Prostate gland (tissue), 2 donors: ENCODE measurements around the gene EIF3F. TPM values are rescaled to one million over a fixed set of nuclear protein-coding genes. Genes with fewer than 3 reads are reported as not detected.
A peak's percentile ranks its signal among the peaks of the same experiment; 100 is the strongest.

ENCODE experiments used
- DNase-seq: peaks from one replicate; pipeline ENCODE4 v3.0.0-alpha.2; 2019; ENCODE audit warnings: low spot score
- H3K27ac ChIP-seq, 2 donors: fragments of 200-600 bp; sonication (generic); 2 replicates each; pipeline ENCODE4 v1.5.1; 2017 to 2019
- H3K27me3 ChIP-seq: fragments of 200-600 bp; sonication (generic); replicated peaks from 2 replicates; pipeline ENCODE4 v1.5.1; 2019; ENCODE audit not compliant: insufficient read depth
- H3K36me3 ChIP-seq, 2 donors: fragments of 200-600 bp; sonication (generic); 1 replicate in 1 of 2; 2 replicates in 1 of 2; pipeline versions ENCODE4 v1.5.1 to v1.8.1; 2017 to 2019
- H3K4me1 ChIP-seq: fragments of 200-600 bp; sonication (generic); replicated peaks from 2 replicates; pipeline ENCODE4 v1.5.1; 2019
- H3K4me3 ChIP-seq, 2 donors: fragments of 200-600 bp; sonication (generic); 2 replicates each; pipeline ENCODE4 v1.5.1; 2017 to 2019
- H3K9me3 ChIP-seq: fragments of 200-600 bp; sonication (generic); 2 replicates; pipeline ENCODE4 v1.5.1; 2017
- POLR2A ChIP-seq: fragments of 450-650 bp; IDR thresholded peaks from one replicate; pipeline ENCODE4 v1.6.1; 2016; ENCODE audit warnings: antibody characterized with exemption, mild to moderate bottlenecking
- POLR2AphosphoS5 ChIP-seq: sonication (generic); formaldehyde crosslinking; IDR thresholded peaks from one replicate; pipeline ENCODE4 v1.6.1; 2017; ENCODE audit warnings: antibody characterized with exemption
- WGBS: methylation state at CpG from one replicate; pipeline ENCODE4 v1.1.5; 2018; 5-methylcytosine and 5-hydroxymethylcytosine counted together
- intact Hi-C: fragments of 100-400 bp; cut with DNase I; formaldehyde crosslinking; loops from one replicate; pipeline ENCODE4 v1.14.2; 2022
- total RNA-seq, 2 donors: library from RNA; depleted of rRNA; stranded (reverse); fragments of >200 nt; gene quantifications; one replicate each; pipeline ENCODE4 v1.1.0, GENCODE V29; 2016
- TF ChIP-seq, protein P1 (sequence below), 4 experiments: fragments of 200-600 bp in 2 of 4; fragments of 450-650 bp in 2 of 4; sonication (generic) in 2 of 4; IDR thresholded peaks; 1 replicate in 3 of 4; 2 replicates in 1 of 4; pipeline ENCODE4 v1.5.1; 2016 to 2019; ENCODE audit warnings: antibody characterized with exemption in 4 of 4, mild to moderate bottlenecking in 2 of 4, moderate library complexity in 2 of 4

The EIF3F gene
- total RNA-seq, 2 donors from 2014 or later, result 321 to 473 TPM

DNA sequence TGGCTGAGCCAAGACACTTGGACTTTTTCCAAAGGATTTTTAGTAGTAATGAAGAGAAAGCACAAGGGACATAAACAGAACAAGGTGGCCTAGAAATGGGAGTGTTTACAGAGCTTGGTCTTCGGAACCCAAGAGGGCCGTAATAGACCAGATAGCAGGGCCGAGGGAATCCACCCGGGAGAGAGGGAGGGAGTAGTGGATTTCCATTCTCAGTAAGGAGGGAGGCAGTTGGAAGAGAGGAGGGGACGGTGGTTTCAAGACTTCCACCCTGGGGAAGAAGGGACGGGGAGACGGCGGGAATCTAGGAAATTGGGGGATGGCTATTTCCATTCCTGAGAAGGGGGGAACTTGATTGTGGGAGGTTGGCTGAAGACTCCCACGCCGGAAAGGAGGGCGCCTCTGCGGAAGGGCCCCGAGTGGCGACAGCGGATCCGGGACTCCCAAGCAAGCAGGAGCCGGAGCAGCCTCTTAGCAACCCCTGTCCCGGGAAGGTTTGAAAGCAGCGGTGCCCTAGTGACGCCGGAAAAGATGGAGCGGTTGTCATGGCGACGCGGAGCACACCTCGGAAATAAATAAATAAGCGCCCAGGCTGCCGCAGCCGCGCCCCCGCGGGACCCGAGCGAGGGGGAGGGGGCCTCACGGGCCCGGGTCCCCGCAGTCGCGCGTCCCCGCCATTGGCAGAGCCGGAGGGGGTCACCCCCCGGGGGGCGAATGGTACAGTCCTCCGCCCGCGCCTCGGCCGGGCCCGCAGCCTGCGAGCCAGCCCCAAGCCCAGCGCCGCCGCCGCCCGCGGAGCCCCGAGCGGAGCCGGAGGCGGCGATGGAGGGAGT is 31.6 kb downstream of the EIF3F start:
- no peaks in the 10 kb centered on the region for H3K4me1 ChIP-seq
- no peaks in the 10 kb centered on the region for H3K9me3 ChIP-seq
- no peak for TF ChIP-seq POLR2AphosphoS5
- TF ChIP-seq POLR2A, result no peak
- TF ChIP-seq, protein P1, sequence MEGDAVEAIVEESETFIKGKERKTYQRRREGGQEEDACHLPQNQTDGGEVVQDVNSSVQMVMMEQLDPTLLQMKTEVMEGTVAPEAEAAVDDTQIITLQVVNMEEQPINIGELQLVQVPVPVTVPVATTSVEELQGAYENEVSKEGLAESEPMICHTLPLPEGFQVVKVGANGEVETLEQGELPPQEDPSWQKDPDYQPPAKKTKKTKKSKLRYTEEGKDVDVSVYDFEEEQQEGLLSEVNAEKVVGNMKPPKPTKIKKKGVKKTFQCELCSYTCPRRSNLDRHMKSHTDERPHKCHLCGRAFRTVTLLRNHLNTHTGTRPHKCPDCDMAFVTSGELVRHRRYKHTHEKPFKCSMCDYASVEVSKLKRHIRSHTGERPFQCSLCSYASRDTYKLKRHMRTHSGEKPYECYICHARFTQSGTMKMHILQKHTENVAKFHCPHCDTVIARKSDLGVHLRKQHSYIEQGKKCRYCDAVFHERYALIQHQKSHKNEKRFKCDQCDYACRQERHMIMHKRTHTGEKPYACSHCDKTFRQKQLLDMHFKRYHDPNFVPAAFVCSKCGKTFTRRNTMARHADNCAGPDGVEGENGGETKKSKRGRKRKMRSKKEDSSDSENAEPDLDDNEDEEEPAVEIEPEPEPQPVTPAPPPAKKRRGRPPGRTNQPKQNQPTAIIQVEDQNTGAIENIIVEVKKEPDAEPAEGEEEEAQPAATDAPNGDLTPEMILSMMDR (IDR thresholded peaks at IDR 0.05), result no peak
- H3K27me3 ChIP-seq, result no peaks in the 10 kb centered on the region
- intact Hi-C loops, result no loop called here
- H3K4me3 ChIP-seq, result peak overlapping the region; percentile 45 to 46
- peak overlapping the region; percentile 76 to 77 for H3K27ac ChIP-seq
- under 1% methylated on average over 53 of the region's 62 CpGs for WGBS
- no peaks in the 10 kb centered on the region for H3K36me3 ChIP-seq
- peak; percentile 31 for DNase-seq

DNA sequence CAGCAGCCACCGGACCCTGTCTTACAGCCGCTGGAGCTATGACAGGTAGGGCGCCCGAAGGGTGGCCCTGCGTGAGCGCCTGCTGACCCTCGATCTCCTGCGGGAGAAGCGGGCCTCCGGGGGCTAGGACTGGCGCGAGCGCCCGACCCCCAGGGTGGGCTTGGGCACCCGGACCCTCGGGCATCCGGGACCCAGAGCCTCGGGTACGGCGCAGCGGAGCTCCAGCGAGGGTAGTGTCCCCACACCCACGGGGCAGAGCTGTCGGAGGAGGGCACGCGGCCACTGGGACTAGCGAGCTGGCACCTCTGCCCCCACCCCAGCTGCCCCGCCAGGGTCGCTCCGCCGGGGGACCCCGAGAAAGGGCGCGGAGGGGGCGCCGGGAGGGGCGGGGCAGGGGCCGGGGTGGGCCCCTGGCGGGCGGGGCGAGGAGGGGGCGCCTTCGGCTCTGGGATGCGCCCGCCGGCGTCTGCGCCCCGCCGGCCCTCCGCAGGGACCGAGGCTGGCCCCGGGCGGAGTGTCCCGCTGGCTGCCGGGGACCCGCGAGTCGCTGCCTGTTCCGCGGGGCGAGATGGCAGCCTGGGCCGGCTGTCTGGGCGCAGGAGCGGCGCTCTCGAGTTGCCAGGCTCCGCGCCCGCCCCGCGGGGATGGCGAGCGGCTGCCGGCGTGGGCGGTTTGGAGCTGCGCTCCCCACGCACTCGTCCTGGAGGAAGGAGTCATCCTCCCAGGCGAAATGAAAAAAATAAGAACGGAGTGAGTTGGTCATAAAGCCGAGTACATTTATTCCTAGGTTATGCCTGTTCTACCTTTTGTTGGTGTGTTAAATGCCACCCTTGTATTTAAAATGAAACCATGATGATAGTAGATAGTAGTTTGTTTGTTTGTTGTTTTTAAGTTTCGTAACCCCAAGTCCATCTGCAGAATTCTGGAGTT is 32.4 kb downstream of the EIF3F start:
- TF ChIP-seq, protein P1 (IDR thresholded peaks at IDR 0.05), result no peak
- TF ChIP-seq POLR2AphosphoS5, result no peak
- no peak for TF ChIP-seq POLR2A
- Histone ChIP-seq H3K4me1 (no peaks in the 10 kb centered on the region), H3K9me3 (no peaks in the 10 kb centered on the region), H3K27ac (peak overlapping the region; percentile 76 to 77), H3K36me3 (no peaks in the 10 kb centered on the region), H3K4me3 (peak overlapping the region; percentile 45 to 46), H3K27me3 (no peaks in the 10 kb centered on the region)
- intact Hi-C loops, result loop anchor here (5.0 kb wide), 1 partner anchor 68 kb away; no protein-coding TSS in a partner anchor
- no peak for DNase-seq
- under 1% methylated on average over 44 of the region's 84 CpGs for WGBS

DNA sequence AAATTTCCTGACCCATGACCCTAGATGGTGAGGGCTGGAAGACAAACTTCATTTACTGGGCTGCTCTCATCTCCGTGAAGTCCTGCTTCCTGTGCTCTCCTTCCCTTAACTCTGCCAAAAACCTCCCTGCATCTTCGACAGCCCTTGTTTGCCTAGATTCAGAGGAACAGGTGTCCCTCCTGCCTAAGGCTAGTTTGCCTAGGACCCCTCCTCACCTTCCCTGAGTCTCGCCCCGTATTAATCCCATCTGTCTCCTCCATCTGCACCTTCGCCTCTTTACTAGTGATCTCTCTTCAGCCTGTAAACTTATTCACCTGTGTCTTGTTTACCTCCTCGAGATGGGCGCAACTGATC is 33.1 kb downstream of the EIF3F start:
- no peaks in the 10 kb centered on the region for H3K27me3 ChIP-seq
- no peaks in the 10 kb centered on the region for H3K9me3 ChIP-seq
- no peak overlapping the region for H3K27ac ChIP-seq
- TF ChIP-seq, protein P1 (IDR thresholded peaks at IDR 0.05), result no peak
- TF ChIP-seq POLR2A (no peak), POLR2AphosphoS5 (no peak)
- WGBS, result 59% methylated on average over 7 of the region's 7 CpGs
- peak overlapping the region in 1 of 2 donors; percentile 45 for H3K4me3 ChIP-seq
- no peaks in the 10 kb centered on the region for H3K4me1 ChIP-seq
- H3K36me3 ChIP-seq, result no peaks in the 10 kb centered on the region
- no peak for DNase-seq
- intact Hi-C loops, result loop anchor here (5.0 kb wide), 1 partner anchor 67 kb away; no protein-coding TSS in a partner anchor

DNA sequence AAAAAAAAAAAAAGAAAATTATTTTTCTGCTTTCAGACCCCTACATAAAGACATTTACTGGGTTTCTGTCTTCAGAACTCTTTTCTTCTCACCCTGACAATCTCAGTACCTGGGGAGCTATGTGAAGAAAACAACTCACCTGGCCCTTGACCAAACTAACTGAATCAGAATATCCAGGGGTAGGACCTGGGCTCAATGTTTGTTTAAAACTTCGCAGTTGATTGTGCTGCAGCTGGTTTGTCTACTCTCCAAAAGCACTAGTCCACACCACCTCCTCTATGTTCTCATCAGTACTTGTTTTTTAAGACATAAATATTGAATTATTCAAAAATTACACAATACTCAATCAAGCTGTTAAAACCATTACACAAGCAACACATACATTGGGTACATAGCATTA is 34.8 kb downstream of the EIF3F start:
- Histone ChIP-seq H3K4me3 (no peak overlapping the region), H3K4me1 (no peaks in the 10 kb centered on the region), H3K27me3 (no peaks in the 10 kb centered on the region), H3K36me3 (no peaks in the 10 kb centered on the region), H3K27ac (no peak overlapping the region), H3K9me3 (no peaks in the 10 kb centered on the region)
- DNase-seq, result no peak
- intact Hi-C loops, result loop anchor here (5.0 kb wide), 1 partner anchor 65 kb away; no protein-coding TSS in a partner anchor
- 93% methylated on average over 1 of the region's 1 CpG for WGBS
- no peak for TF ChIP-seq POLR2A
- TF ChIP-seq POLR2AphosphoS5, result no peak
- TF ChIP-seq, protein P1 (IDR thresholded peaks at IDR 0.05), result no peak
